Measurements from ENCODE around the gene LRRTM3.

Gene LRRTM3

DNA sequence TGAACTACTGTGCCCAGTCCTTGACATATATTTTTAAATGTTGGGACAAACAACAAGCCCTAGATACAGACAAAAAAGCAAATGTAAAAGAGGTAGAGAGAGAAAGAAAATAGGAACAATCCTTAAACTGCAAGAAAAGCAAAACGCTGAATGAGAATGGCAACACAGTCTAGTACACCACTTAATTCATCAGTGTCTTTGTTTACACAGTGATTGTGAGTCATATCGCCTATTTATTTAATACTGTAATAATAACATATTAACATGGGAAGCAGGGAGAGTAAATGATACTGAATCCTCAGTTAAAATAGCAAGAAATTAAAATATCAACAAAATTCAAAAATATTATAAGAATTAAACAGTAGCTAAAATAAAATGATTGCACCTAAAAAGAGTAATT lies 9.8 kb upstream of the LRRTM3 start:
- TF ChIP-seq, protein P1, sequence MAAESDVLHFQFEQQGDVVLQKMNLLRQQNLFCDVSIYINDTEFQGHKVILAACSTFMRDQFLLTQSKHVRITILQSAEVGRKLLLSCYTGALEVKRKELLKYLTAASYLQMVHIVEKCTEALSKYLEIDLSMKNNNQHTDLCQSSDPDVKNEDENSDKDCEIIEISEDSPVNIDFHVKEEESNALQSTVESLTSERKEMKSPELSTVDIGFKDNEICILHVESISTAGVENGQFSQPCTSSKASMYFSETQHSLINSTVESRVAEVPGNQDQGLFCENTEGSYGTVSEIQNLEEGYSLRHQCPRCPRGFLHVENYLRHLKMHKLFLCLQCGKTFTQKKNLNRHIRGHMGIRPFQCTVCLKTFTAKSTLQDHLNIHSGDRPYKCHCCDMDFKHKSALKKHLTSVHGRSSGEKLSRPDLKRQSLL (tag by site-specific recombination; IDR thresholded peaks at IDR 0.05) = no peak
- no peak for TF ChIP-seq SALL2 (tag by site-specific recombination; IDR thresholded peaks at IDR 0.05; ENCODE audit: borderline replicate concordance)
- TF ChIP-seq, protein P2, sequence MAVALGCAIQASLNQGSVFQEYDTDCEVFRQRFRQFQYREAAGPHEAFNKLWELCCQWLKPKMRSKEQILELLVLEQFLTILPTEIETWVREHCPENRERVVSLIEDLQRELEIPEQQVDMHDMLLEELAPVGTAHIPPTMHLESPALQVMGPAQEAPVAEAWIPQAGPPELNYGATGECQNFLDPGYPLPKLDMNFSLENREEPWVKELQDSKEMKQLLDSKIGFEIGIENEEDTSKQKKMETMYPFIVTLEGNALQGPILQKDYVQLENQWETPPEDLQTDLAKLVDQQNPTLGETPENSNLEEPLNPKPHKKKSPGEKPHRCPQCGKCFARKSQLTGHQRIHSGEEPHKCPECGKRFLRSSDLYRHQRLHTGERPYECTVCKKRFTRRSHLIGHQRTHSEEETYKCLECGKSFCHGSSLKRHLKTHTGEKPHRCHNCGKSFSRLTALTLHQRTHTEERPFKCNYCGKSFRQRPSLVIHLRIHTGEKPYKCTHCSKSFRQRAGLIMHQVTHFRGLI (tag by site-specific recombination; IDR thresholded peaks at IDR 0.05) = no peak
- no peak for TF ChIP-seq ZNF530 (tag by site-specific recombination; IDR thresholded peaks at IDR 0.05; ENCODE audit: low read depth)
- TF ChIP-seq, protein P3, sequence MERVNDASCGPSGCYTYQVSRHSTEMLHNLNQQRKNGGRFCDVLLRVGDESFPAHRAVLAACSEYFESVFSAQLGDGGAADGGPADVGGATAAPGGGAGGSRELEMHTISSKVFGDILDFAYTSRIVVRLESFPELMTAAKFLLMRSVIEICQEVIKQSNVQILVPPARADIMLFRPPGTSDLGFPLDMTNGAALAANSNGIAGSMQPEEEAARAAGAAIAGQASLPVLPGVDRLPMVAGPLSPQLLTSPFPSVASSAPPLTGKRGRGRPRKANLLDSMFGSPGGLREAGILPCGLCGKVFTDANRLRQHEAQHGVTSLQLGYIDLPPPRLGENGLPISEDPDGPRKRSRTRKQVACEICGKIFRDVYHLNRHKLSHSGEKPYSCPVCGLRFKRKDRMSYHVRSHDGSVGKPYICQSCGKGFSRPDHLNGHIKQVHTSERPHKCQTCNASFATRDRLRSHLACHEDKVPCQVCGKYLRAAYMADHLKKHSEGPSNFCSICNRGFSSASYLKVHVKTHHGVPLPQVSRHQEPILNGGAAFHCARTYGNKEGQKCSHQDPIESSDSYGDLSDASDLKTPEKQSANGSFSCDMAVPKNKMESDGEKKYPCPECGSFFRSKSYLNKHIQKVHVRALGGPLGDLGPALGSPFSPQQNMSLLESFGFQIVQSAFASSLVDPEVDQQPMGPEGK (tag by site-specific recombination; IDR thresholded peaks at IDR 0.05) = no peak
- TF ChIP-seq ZNF184 (tag by site-specific recombination; IDR thresholded peaks at IDR 0.05) = no peak
- no peak for TF ChIP-seq ZBTB8A (tag by site-specific recombination; IDR thresholded peaks at IDR 0.05)
- no peak for TF ChIP-seq ZNF514 (tag by site-specific recombination; IDR thresholded peaks at IDR 0.05)
- TF ChIP-seq MZF1 (tag by site-specific recombination; IDR thresholded peaks at IDR 0.05; ENCODE audit: borderline replicate concordance) = no peak
- TF ChIP-seq ZNF561 (tag by site-specific recombination; IDR thresholded peaks at IDR 0.05; ENCODE audit: borderline replicate concordance) = no peak
- no peak for TF ChIP-seq ZNF311 (tag by site-specific recombination; IDR thresholded peaks at IDR 0.05; ENCODE audit: borderline replicate concordance)
- POLR2A ChIA-PET = interaction anchor here (0.7 kb wide), 1 partner anchor 512 kb away, joined by 3 read pairs; no protein-coding TSS in a partner anchor
- H3K4me3 ChIP-seq (ENCODE audit: low read depth, low read length) = no peak overlapping the region
- H3K4me1 ChIP-seq (ENCODE audit: control insufficient read depth, insufficient read depth, low read length) = no peaks in the 10 kb centered on the region
- H3K9me3 ChIP-seq (ENCODE audit: control insufficient read depth, insufficient read depth, low read depth, low read length) = no peaks in the 10 kb centered on the region
- H3K36me3 ChIP-seq (ENCODE audit: control insufficient read depth in 2 of 2, insufficient read depth in 1 of 2, low read length in 2 of 2) = no peaks in the 10 kb centered on the region
- H3K27ac ChIP-seq (ENCODE audit: extremely low read depth, low read depth, low read length) = no peak overlapping the region
- CTCF ChIA-PET = interaction anchor here (0.6 to 1.6 kb wide), 2 partner anchors 16 to 782 kb away, joined by 3 to 4 read pairs; no protein-coding TSS in a partner anchor

DNA sequence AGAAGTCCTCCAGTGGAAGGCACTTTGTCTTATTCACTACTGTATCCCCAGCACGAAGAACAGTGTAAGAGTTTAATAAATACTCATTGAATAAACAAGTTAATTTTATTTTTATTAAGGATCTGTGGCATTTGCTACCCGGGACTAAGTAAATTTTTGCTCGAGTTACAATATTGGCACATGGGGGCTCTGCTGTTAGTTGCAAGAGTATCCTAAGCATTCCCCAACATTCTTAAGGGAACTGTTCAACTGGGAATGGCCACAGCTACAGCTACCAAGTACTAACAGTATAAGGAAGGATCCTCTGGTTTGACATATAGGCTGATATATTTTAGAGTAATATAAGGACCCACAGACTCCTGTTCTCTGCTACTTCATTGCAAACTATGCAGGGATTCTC lies 8.7 kb upstream of the LRRTM3 start:
- Histone ChIP-seq H3K27ac (ENCODE audit: extremely low read depth, low read depth, low read length) (no peak overlapping the region), H3K4me3 (ENCODE audit: low read depth, low read length) (no peak overlapping the region), H3K36me3 (ENCODE audit: control insufficient read depth in 2 of 2, insufficient read depth in 1 of 2, low read length in 2 of 2) (no peaks in the 10 kb centered on the region), H3K9me3 (ENCODE audit: control insufficient read depth, insufficient read depth, low read depth, low read length) (no peaks in the 10 kb centered on the region), H3K4me1 (ENCODE audit: control insufficient read depth, insufficient read depth, low read length) (no peaks in the 10 kb centered on the region)
- CTCF ChIA-PET = interaction anchor here (0.7 to 1.6 kb wide), 2 partner anchors 15 to 115 kb away, joined by 3 to 4 read pairs; no protein-coding TSS in a partner anchor
- POLR2A ChIA-PET = no interaction called here
- no peak for TF ChIP-seq ZNF610 (tag by site-specific recombination; IDR thresholded peaks at IDR 0.05; ENCODE audit: borderline replicate concordance)

DNA sequence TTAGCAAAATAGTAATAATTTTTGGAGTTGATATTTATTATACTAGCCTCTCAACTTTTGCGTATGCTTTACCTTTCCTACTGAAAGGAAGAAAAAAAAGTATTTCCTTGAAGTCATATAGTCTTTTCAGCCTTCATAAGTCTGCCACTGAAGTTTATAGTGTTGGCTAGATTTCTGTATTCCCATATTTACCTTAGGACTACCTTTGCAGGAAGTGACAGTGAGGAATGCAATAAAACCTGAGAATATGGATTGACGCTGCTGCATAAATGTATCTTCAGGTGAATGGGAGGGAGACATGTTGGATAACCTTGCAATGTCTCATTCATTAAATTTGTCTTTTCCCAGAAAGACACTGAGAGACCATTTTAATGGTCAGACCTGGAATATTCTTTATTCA lies 6.6 kb upstream of the LRRTM3 start:
- CTCF ChIA-PET = no interaction called here
- POLR2A ChIA-PET = no interaction called here
- no peak overlapping the region for H3K27ac ChIP-seq (ENCODE audit: extremely low read depth, low read depth, low read length)
- H3K36me3 ChIP-seq (ENCODE audit: control insufficient read depth in 2 of 2, insufficient read depth in 1 of 2, low read length in 2 of 2) = no peaks in the 10 kb centered on the region
- H3K4me1 ChIP-seq (ENCODE audit: control insufficient read depth, insufficient read depth, low read length) = no peaks in the 10 kb centered on the region
- H3K9me3 ChIP-seq (ENCODE audit: control insufficient read depth, insufficient read depth, low read depth, low read length) = no peaks in the 10 kb centered on the region
- no peak overlapping the region for H3K4me3 ChIP-seq (ENCODE audit: low read depth, low read length)
- TF ChIP-seq ZNF16 (tag by site-specific recombination; IDR thresholded peaks at IDR 0.05; ENCODE audit: low read depth) (no peak), ZNF837 (tag by site-specific recombination; IDR thresholded peaks at IDR 0.05) (no peak), ZNF391 (tag by site-specific recombination; IDR thresholded peaks at IDR 0.05; ENCODE audit: borderline replicate concordance, low read depth) (no peak), ZBTB17 (tag by site-specific recombination; IDR thresholded peaks at IDR 0.05) (no peak), WT1 (tag by site-specific recombination; IDR thresholded peaks at IDR 0.05) (no peak), ZNF2 (tag by site-specific recombination; IDR thresholded peaks at IDR 0.05) (no peak), ZNF146 (tag by site-specific recombination; IDR thresholded peaks at IDR 0.05) (no peak), ZNF18 (tag by site-specific recombination; IDR thresholded peaks at IDR 0.05) (no peak), ZNF529 (tag by site-specific recombination; IDR thresholded peaks at IDR 0.05; ENCODE audit: insufficient replicate concordance) (no peak), SP3 (tag by site-specific recombination; IDR thresholded peaks at IDR 0.05) (no peak), ZNF354C (tag by site-specific recombination; IDR thresholded peaks at IDR 0.05; ENCODE audit: borderline replicate concordance, low read depth) (no peak), GFI1B (tag by site-specific recombination; IDR thresholded peaks at IDR 0.05) (no peak), MEIS1 (CRISPR knock-in tag; IDR thresholded peaks at IDR 0.05; ENCODE audit: borderline replicate concordance) (no peak)

All from HEK293 (cell line).